HG02938 (cell line): ENCODE measurements around the gene ZNF586.
A peak's percentile ranks its signal among the peaks of the same experiment; 100 is the strongest.
"Not testable (repeated sequence)": the region's sequence is repeated elsewhere in the genome, so short reads cannot be mapped to it uniquely, and the experiment has no call there.

Source experiments
- ATAC-seq: cut with Tn5 transposase; IDR thresholded peaks from one replicate; pipeline ENCODE4 v1.9.1; 2021; ENCODE audit warnings: mild to moderate bottlenecking, moderate library complexity; ENCODE audit not compliant: unreplicated experiment

ZNF586 gene

DNA sequence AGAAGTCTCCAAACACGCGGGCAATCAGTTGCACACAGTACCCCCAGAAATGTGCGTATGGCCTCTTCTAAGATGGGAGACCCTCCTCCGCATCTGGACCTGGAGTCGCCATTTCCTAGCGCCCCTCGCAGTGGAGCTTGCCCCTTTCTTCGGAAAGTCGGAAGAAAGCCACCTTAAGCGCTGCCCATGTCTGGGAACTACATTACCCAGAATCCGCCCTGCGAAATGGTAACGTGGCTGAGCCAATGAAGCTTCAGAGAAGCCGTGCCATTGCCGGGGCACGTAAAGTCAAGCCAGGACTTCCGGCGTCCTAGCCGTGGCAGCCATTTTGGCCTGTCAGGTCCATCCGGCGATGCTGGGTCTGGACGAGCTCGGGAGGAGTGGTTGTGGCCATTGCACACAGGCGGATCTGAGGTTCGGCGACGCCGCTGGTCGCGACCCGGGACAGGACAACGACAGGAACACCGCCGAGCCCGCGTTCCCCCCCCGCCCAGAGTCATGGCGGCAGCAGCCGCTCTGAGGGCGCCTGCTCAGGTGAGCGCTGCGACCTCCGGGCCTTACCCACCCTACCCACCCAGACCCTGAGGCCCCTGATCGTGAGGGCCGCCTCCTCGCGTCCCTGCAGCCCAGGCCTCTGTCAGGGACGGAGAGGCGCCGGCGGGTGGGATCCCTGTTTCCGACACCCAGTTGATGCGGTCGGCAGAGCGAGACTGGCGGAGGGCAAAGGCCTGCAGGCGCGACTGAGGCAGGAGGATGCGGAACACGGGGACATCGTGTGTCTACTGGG lies at the start of gene ZNF586:
TSS of gene ZNF586 (plus strand) at position 332 of the 787 bp plus-strand sequence. CDS start at position 499, 167 bp downstream.
- peak; percentile 91 for ATAC-seq

DNA sequence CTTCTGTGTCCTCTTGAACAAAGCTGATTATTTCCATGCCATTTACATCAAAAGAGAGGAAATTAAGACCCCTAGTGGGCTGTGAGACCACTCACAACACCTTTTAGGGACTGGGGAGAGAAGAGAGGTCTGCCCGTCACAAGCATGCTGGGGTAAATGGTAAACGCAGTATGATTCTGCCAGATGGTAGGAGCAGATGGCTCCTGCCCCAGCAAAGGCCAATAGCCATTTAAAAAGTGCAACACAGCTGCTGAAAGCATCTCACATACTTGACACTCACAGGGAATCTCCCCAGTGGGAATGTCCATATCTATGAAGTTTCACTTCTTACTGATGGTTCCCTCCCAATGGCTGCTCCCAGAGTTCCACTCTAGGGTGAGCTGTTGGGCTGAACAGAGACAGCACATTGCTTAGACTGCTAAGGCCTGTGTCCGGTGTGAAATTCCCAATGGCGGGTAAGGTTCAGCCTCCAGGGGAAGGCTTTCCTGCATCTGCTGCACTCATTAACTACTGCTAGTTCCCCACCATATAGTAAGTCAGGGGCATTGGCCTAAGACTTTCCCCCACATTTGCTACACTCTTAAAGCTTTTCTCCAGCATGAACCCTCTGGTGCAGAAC lies 49.5 kb upstream of the ZNF586 start:
- no peak for ATAC-seq

DNA sequence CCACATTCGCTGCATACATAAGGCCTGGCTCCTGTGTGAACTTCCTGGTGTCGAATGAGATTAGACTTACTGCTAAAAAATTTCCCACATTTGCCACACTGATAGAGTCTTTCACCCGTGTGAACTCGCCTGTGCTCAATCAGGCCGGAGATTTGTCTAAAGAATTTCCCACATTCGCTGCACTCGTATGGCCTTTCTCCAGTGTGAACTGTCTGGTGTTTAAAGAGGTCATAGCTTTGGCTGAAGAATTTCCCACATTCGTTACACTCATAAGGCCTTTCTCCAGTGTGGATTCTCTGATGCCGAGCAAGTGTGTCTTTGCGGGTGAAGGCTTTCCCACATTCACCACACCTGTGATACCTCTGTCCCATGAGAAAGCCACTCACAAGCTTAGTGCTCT lies 48.6 kb upstream of the ZNF586 start:
- ATAC-seq, result no peak

DNA sequence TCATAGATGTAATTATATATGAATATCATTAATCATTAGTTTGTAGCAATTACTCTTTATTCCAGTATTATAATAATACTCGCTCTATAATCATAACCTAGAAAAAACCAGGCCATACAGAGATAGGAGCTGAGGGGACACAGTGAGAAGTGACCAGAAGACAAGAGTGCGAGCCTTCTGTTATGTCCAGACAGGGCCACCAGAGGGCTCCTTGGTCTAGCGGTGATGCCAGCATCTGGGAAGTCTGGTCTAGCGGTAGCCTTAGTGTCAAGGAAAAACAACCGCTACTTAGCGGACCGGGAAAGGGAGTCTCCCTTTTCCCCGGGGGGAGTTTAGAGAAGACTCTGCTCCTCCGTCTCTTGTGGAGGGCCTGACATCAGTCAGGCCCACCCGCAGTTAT lies 31.2 kb upstream of the ZNF586 start:
- not testable (repeated sequence) for ATAC-seq

- ATAC-seq, result not testable (repeated sequence)
These were observed 30.7 kb upstream of the ZNF586 start for GRCh38 chr19:57738770-57739169.

GRCh38 chr19:57746580-57747471 lies 22.6 kb upstream of the ZNF586 start, which contains the start of gene ZNF776:
Gene ZNF776 (plus strand): TSS chr19:57746815. CDS start chr19:57747059, 244 bp downstream.
- peak; percentile 97 for ATAC-seq

GRCh38 chr19:57747472-57747807 lies 22.0 kb upstream of the ZNF586 start:
- ATAC-seq, result no peak

DNA sequence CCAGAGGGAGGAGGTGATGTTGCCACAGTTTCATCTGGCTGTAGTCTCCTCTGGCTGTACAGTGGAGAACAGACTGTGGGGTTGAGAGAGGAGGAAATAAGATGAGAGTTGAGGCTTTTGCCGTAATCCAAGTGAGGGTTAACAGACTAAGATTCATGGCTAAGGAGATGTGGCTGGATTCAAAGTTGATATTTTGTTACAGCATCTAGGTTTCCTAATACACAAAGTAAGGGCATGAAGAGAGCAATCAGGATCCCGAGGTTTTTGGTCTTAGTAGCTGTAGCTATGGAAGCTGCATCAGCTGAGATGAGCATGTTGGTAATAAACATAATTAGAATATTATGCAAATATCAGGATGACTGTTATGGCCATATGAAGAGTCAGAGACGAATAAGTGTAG lies 21.4 kb upstream of the ZNF586 start:
- ATAC-seq, result no peak

DNA sequence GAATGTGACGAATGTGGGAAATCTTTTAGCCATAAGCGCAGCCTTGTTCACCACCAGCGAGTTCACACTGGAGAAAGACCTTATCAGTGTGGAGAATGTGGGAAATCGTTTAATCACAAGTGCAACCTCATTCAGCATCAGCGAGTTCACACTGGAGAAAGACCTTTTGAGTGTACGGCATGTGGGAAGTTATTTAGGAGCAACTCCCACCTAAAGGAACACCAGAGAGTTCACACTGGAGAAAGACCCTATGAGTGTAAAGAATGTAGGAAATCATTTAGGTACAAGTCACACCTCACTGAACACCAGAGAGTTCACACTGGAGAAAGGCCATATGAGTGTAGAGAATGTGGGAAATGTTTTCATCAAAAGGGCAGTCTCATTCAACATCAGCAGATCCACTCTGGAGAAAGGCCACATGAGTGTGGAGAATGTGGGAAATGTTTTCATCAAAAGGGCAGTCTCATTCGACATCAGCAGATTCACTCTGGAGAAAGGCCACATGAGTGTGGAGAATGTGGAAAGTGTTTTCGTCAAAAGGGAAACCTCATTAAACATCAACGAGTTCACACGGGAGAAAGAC lies 15.3 kb upstream of the ZNF586 start:
- no peak for ATAC-seq

GRCh38 chr19:57755031-57755430 lies 14.4 kb upstream of the ZNF586 start:
- no peak for ATAC-seq

GRCh38 chr19:57757941-57758340 lies 11.5 kb upstream of the ZNF586 start:
- no peak for ATAC-seq

DNA sequence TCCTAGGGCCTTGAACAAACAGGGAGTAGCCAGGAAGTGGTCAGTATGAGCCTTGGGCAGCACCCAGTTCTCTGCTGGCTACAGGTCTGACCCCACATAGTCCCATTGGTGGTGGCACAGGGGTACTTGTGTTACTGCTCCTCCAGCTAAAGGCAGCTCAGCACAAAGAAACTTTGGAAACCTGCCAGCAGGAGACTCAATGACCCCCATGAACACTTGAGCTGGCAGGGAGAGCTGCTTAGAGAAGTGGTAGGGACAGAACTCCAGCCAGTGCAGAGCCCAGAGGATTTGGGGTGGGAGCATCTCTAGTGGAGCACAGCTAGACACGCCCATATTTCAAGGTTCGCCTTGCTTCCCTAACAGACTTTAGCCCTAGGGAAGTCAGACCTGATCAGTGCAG lies 10.4 kb upstream of the ZNF586 start:
- no peak for ATAC-seq

GRCh38 chr19:57771417-57771816 lies 1.9 kb downstream of the ZNF586 start:
- ATAC-seq, result no peak

DNA sequence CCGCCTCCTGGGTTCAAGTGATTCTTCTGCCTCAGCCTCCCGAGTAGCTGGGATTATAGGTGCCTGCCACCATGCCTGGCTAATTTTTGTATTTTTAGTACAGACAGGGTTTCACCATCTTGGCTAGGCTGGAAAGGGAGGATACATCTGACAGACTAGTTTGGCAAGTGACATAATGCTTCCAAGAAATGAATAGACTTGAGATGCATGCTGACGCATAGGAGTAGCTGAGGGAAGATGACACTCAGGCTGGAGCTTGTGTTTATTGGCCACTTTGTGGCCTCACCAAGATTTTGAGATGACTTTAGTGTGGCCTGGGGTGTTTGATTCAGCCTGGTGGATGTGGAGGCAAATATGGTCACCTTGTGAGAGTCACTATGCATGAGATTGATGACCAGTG lies 4.0 kb downstream of the ZNF586 start:
- ATAC-seq, result no peak

GRCh38 chr19:57776764-57777296 lies 7.4 kb downstream of the ZNF586 start:
- no peak for ATAC-seq

DNA sequence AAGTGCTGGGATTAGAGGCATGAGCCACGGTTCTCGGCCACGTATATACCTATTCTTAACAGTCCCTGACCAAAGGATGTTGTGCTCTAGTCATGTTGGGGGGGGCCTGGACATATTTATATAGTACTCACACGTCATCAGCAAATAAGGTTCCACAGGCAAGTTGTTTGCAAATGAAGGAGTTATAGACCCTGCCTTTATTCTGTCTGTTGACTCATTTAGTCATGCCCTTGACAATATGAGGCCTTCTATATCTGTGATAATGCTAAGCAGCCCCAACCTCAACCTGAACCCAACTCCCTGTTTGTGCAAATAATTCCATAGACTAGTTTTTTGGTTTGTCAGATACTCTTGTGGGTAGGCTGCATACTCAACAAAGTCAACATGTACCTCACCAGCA lies 8.9 kb downstream of the ZNF586 start:
- no peak for ATAC-seq

GRCh38 chr19:57779220-57779845 lies 9.9 kb downstream of the ZNF586 start:
- no peak for ATAC-seq

GRCh38 chr19:57786286-57786685 lies 16.8 kb downstream of the ZNF586 start:
- ATAC-seq, result no peak

GRCh38 chr19:57786906-57787305 lies 17.4 kb downstream of the ZNF586 start:
- ATAC-seq, result no peak

DNA sequence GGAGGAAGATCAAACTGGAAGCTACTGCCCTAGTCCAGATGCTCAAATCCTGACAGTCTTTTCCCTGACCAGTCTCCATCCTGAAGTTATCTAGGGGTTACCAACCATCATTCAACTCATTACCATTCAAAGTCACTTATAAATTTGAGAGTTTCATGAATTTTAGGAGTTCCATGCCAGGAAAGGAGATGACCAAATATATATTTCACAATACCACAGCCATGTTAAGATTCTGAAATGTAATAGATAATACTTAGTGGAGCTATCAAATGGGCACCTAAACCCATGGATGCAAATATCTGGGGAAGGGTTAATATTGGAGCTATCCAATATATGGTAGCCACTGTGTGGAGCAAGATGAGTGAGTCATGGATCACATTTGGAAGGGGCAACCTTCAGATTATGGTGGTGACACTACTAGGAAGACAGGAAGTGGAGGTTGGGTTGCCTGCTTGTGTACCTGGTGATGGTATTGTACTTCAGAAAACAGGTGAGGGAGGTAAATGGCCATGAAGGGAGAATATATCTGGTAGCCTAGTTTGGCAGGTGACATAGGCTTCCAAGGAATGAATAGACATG lies 18.7 kb downstream of the ZNF586 start:
- no peak for ATAC-seq
